T-helper 22 cell (primary cell): Measurements from ENCODE around the gene AMY2B.
"Not testable (repeated sequence)": the region's sequence is repeated elsewhere in the genome, so short reads cannot be mapped to it uniquely, and the experiment has no call there.

Experiments
- DNase-seq: peaks from one replicate; pipeline ENCODE4 v3.0.0-alpha.2; 2020; ENCODE audit warnings: low read depth

AMY2B gene

GRCh38 chr1:103571289-103571688, at the start of gene AMY2B:
Gene AMY2B, plus strand, starts transcription at chr1:103571589. Its CDS starts 14 bp downstream, at chr1:103571603.
- DNase-seq = not testable (repeated sequence)

- no peak for DNase-seq
Observed at GRCh38 chr1:103523346-103523745, 48.0 kb upstream of the AMY2B start.

GRCh38 chr1:103525114-103525606, 46.2 kb upstream of the AMY2B start:
- no peak for DNase-seq

- DNase-seq = peak; percentile 73
Observed at GRCh38 chr1:103525607-103526507, 45.5 kb upstream of the AMY2B start, which contains the start of gene RNPC3. Gene RNPC3, plus strand, starts transcription at chr1:103525699. Its CDS starts 372 bp downstream, at chr1:103526071.

GRCh38 chr1:103527331-103527730, 44.1 kb upstream of the AMY2B start:
- DNase-seq = no peak

- DNase-seq = peak; percentile 8
Observed at GRCh38 chr1:103529746-103530145, 41.6 kb upstream of the AMY2B start.

- no peak for DNase-seq
Observed at GRCh38 chr1:103538226-103538625, 33.2 kb upstream of the AMY2B start.

GRCh38 chr1:103541431-103541830, 30.0 kb upstream of the AMY2B start:
- DNase-seq = no peak

GRCh38 chr1:103546496-103546895, 24.9 kb upstream of the AMY2B start:
- no peak for DNase-seq

- DNase-seq = no peak
Observed at GRCh38 chr1:103547840-103548239, 23.5 kb upstream of the AMY2B start.

- DNase-seq = no peak
Observed at GRCh38 chr1:103560427-103560826, 11.0 kb upstream of the AMY2B start.

GRCh38 chr1:103561124-103561523, 10.3 kb upstream of the AMY2B start:
- DNase-seq = not testable (repeated sequence)

GRCh38 chr1:103561643-103562395, 9.6 kb upstream of the AMY2B start:
- no peak for DNase-seq

- DNase-seq = no peak
Observed at GRCh38 chr1:103563056-103563455, 8.3 kb upstream of the AMY2B start.

GRCh38 chr1:103569493-103569892, 1.9 kb upstream of the AMY2B start:
- no peak for DNase-seq

- DNase-seq = no peak
Observed at GRCh38 chr1:103576065-103576464, 4.7 kb downstream of the AMY2B start.

- not testable (repeated sequence) for DNase-seq
Observed at GRCh38 chr1:103576784-103577183, 5.4 kb downstream of the AMY2B start.

- no peak for DNase-seq
Observed at GRCh38 chr1:103582464-103582863, 11.1 kb downstream of the AMY2B start.

- no peak for DNase-seq
Observed at GRCh38 chr1:103583887-103584286, 12.5 kb downstream of the AMY2B start.

- DNase-seq = no peak
Observed at GRCh38 chr1:103584537-103584936, 13.1 kb downstream of the AMY2B start.

- not testable (repeated sequence) for DNase-seq
Observed at GRCh38 chr1:103602740-103603139, 31.4 kb downstream of the AMY2B start.

- DNase-seq = no peak
Observed at GRCh38 chr1:103616362-103616761, 45.0 kb downstream of the AMY2B start.

- DNase-seq = not testable (repeated sequence)
Observed at GRCh38 chr1:103616994-103617477, 45.6 kb downstream of the AMY2B start, which contains the start of gene AMY2A. Gene AMY2A, plus strand, starts transcription at chr1:103617427. Its CDS starts 14 bp downstream, at chr1:103617441.
